Esophagus muscularis mucosa (tissue), 4 donors: ENCODE results near the gene CLK3. TPM values are rescaled to one million over a fixed set of nuclear protein-coding genes. Genes with fewer than 3 reads are reported as not detected.
"Not testable (repeated sequence)": the region's sequence is repeated elsewhere in the genome, so short reads cannot be mapped to it uniquely, and the experiment has no call there.

ENCODE experiments used
- DNase-seq: peaks from one replicate; pipeline ENCODE4 v3.0.0-alpha.2; 2017; ENCODE audit errors: extremely low spot score
- H3K27ac ChIP-seq, 4 donors: fragments of 200-600 bp; sonication (generic); replicated peaks in 1 of 4; 1 replicate in 3 of 4; 2 replicates in 1 of 4; pipeline ENCODE4 v1.5.1; 2016 to 2019; ENCODE audit warnings: mild to moderate bottlenecking in 1 of 4
- H3K27me3 ChIP-seq, 4 donors: fragments of 200-600 bp; sonication (generic); one replicate each; pipeline versions ENCODE4 v1.5.1 to v1.6.0; 2016 to 2019
- H3K36me3 ChIP-seq, 4 donors: fragments of 200-600 bp; sonication (generic); one replicate each; pipeline ENCODE4 v1.5.1; 2016 to 2019
- H3K4me1 ChIP-seq, 4 donors: fragments of 200-600 bp; sonication (generic); one replicate each; pipeline ENCODE4 v1.5.1; 2016 to 2019
- H3K4me3 ChIP-seq, 4 donors: fragments of 200-600 bp; sonication (generic); 1 replicate in 2 of 4; 2 replicates in 2 of 4; pipeline ENCODE4 v1.5.1; 2016 to 2019; ENCODE audit warnings: mild to moderate bottlenecking in 4 of 4, moderate library complexity in 1 of 4
- H3K9me3 ChIP-seq, 4 donors: fragments of 200-600 bp; sonication (generic); 1 replicate in 3 of 4; 2 replicates in 1 of 4; pipeline ENCODE4 v1.5.1; 2016 to 2019
- EP300 ChIP-seq: sonication (generic); formaldehyde crosslinking; IDR thresholded peaks from one replicate; pipeline ENCODE4 v1.6.1; 2017; ENCODE audit warnings: antibody characterized with exemption
- POLR2A ChIP-seq: fragments of 450-650 bp; IDR thresholded peaks from one replicate; pipeline ENCODE4 v1.6.1; 2017; ENCODE audit warnings: antibody characterized with exemption, moderate library complexity, mild to moderate bottlenecking, low read depth
- POLR2AphosphoS5 ChIP-seq, 2 donors: sonication (generic); formaldehyde crosslinking; IDR thresholded peaks; one replicate each; pipeline ENCODE4 v1.6.1; 2017; ENCODE audit warnings: antibody characterized with exemption in 2 of 2
- WGBS: methylation state at CpG from one replicate; pipeline ENCODE4 v1.1.5; 2018; 5-methylcytosine and 5-hydroxymethylcytosine counted together
- intact Hi-C: fragments of 100-400 bp; cut with DNase I; formaldehyde crosslinking; loops from one replicate; pipeline ENCODE4 v1.15.1; 2023
- total RNA-seq, 4 donors: library from RNA; depleted of rRNA; stranded (reverse); fragments of >200 nt; gene quantifications; one replicate each; pipeline versions ENCODE4 v1.1.0 to v1.2.1, GENCODE V29; 2016
- TF ChIP-seq, protein P1 (sequence below), 3 experiments: fragments of 200-600 bp in 2 of 3; fragments of 450-650 bp in 1 of 3; sonication (generic) in 2 of 3; IDR thresholded peaks; one replicate each; pipeline ENCODE4 v1.5.1; 2017 to 2019; ENCODE audit warnings: antibody characterized with exemption in 3 of 3, mild to moderate bottlenecking in 2 of 3, moderate library complexity in 1 of 3

CLK3 gene
- total RNA-seq, 4 donors from 2014 or later, result 74.6 to 89.8 (median 80.7) TPM

DNA sequence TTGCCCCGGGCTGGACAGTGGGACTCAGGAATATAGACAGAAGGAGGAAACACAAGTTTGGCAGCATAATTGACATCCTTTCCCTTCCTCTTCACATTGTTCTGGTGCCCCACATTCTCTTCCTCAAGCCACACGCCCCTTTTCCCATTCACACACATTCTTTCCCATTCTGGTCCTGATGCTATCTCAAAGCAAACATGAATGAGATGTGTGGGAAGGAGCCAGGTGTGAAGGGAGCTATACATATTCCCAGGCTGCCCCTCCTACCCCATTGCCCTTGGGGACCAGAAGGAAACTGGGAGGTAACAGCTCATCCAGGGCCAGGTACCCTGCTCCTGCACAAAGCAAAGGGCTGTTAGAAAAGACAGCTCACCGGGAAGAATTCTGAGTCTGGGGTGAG is 23.4 kb upstream of the CLK3 start:
- Histone ChIP-seq H3K9me3 (no peaks in the 10 kb centered on the region), H3K4me1 (peaks cover 0 to 15% (median 7%) of the 10 kb centered on the region in 4 donors), H3K4me3 (no peak overlapping the region), H3K36me3 (peaks cover 12 to 73% (median 50%) of the 10 kb centered on the region in 4 donors), H3K27ac (no peak overlapping the region), H3K27me3 (no peaks in the 10 kb centered on the region)
- intact Hi-C loops, result no loop called here
- 91% methylated on average over 3 of the region's 3 CpGs for WGBS
- DNase-seq, result no peak
- TF ChIP-seq POLR2A (no peak), POLR2AphosphoS5 (IDR thresholded peaks at IDR 0.05) (no peak), EP300 (no peak)
- TF ChIP-seq, protein P1, sequence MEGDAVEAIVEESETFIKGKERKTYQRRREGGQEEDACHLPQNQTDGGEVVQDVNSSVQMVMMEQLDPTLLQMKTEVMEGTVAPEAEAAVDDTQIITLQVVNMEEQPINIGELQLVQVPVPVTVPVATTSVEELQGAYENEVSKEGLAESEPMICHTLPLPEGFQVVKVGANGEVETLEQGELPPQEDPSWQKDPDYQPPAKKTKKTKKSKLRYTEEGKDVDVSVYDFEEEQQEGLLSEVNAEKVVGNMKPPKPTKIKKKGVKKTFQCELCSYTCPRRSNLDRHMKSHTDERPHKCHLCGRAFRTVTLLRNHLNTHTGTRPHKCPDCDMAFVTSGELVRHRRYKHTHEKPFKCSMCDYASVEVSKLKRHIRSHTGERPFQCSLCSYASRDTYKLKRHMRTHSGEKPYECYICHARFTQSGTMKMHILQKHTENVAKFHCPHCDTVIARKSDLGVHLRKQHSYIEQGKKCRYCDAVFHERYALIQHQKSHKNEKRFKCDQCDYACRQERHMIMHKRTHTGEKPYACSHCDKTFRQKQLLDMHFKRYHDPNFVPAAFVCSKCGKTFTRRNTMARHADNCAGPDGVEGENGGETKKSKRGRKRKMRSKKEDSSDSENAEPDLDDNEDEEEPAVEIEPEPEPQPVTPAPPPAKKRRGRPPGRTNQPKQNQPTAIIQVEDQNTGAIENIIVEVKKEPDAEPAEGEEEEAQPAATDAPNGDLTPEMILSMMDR (IDR thresholded peaks at IDR 0.05), result no peak

GRCh38 chr15:74593122-74593521 is 22.5 kb upstream of the CLK3 start:
- Histone ChIP-seq H3K27me3 (no peaks in the 10 kb centered on the region), H3K4me3 (no peak overlapping the region), H3K27ac (no peak overlapping the region), H3K36me3 (peaks cover 12 to 68% (median 50%) of the 10 kb centered on the region in 4 donors), H3K9me3 (no peaks in the 10 kb centered on the region), H3K4me1 (peaks cover 4 to 23% (median 11%) of the 10 kb centered on the region in 4 donors)
- intact Hi-C loops, result no loop called here
- no peak for DNase-seq
- 90% methylated on average over 1 of the region's 7 CpGs for WGBS
- TF ChIP-seq EP300 (no peak), POLR2A (no peak), POLR2AphosphoS5 (IDR thresholded peaks at IDR 0.05) (no peak)
- TF ChIP-seq, protein P1 (IDR thresholded peaks at IDR 0.05), result no peak

DNA sequence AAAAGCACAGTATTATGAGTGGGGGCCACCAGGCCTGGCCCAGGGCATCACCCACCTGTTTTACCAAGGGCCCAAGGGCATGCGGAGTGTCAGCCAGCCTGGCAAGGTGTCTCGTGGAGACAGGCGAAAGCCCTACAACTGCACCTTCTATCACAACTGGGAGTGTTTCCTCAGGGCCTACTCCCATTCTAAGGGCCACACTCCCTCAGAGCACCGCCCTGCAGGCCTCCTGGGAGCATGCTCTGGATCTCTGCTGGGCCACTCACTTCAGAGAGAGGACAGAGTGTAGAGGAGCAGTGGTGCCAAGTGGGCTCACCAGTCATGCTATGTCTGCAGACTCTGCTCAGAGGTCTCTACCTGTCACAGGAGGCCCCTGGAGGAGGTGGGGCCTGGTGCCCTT is 21.2 kb upstream of the CLK3 start:
- peaks cover 12 to 66% (median 50%) of the 10 kb centered on the region in 4 donors for H3K36me3 ChIP-seq
- no peaks in the 10 kb centered on the region for H3K27me3 ChIP-seq
- intact Hi-C loops, result no loop called here
- no peak overlapping the region for H3K27ac ChIP-seq
- H3K4me3 ChIP-seq, result no peak overlapping the region
- 100% methylated on average over 1 of the region's 4 CpGs for WGBS
- peaks cover 12 to 18% (median 16%) of the 10 kb centered on the region in 4 donors for H3K4me1 ChIP-seq
- no peak for DNase-seq
- H3K9me3 ChIP-seq, result no peaks in the 10 kb centered on the region
- TF ChIP-seq EP300, result no peak
- no peak for TF ChIP-seq POLR2A
- no peak for TF ChIP-seq POLR2AphosphoS5 (IDR thresholded peaks at IDR 0.05)

DNA sequence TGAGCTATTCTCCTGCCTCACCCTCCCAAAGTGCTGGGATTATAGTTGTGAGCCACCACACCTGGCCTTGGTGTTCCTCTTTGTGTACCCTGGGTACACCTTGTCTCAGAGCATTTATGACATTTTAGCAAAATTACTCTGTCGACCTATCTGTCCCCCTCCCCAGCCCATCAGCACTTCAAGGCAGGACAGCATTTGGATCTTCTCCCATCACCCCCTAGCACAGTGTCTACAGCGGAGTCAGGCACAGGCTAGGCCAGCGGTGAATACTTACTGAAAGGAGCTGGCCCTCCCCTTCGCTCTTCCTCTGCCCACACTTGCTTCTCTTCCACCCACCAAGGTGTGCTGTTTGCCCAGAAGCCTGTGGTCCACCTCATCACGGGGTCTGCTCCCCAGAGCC is 20.4 kb upstream of the CLK3 start:
- WGBS, result 89% methylated on average over 5 of the region's 5 CpGs
- no peak overlapping the region for H3K27ac ChIP-seq
- H3K4me3 ChIP-seq, result no peak overlapping the region
- peaks cover 19 to 25% (median 23%) of the 10 kb centered on the region in 4 donors for H3K4me1 ChIP-seq
- intact Hi-C loops, result no loop called here
- peaks cover 12 to 58% (median 45%) of the 10 kb centered on the region in 4 donors for H3K36me3 ChIP-seq
- no peaks in the 10 kb centered on the region for H3K9me3 ChIP-seq
- no peak for DNase-seq
- no peaks in the 10 kb centered on the region for H3K27me3 ChIP-seq
- TF ChIP-seq POLR2A, result no peak
- TF ChIP-seq POLR2AphosphoS5 (IDR thresholded peaks at IDR 0.05), result no peak
- TF ChIP-seq, protein P1 (IDR thresholded peaks at IDR 0.05), result no peak
- TF ChIP-seq EP300, result no peak

- intact Hi-C loops, H3K9me3 ChIP-seq, H3K27me3 ChIP-seq, H3K27ac ChIP-seq, DNase-seq, H3K4me3 ChIP-seq: not testable (repeated sequence)
- H3K36me3 ChIP-seq, result peaks cover 4 to 44% (median 31%) of the 10 kb centered on the region in 4 donors
- WGBS, result 80% methylated on average over 7 of the region's 11 CpGs
- peaks cover 25 to 32% (median 27%) of the 10 kb centered on the region in 4 donors for H3K4me1 ChIP-seq
Observed at GRCh38 chr15:74596736-74597135, 18.9 kb upstream of the CLK3 start.

DNA sequence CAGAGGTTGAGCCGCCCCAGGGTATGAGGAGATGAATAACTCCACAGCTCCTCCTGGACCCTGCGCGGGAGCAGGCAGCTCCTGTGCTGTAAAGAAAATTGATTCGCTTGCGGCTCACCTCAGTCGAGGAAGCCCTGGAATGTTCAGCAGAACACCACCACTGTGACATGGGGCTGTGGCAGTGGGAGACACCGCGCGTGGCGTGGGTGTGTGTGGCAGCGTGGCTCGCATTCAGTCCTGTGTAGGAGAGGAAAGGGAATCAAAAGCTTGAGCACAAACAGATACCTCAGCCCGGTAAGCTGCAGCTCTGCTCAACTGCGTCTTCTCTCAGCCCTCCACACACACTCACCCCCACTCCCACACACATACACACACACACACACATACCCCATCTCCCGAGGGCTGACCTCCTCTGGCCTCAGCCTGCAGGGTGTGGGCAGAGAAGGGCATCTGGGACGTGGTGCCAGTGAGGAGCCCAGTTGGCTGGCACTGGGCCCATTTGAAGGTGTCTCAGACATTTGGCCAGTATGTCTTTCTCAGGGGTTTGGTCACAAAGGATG is 18.4 kb upstream of the CLK3 start:
- 83% methylated on average over 13 of the region's 16 CpGs for WGBS
- H3K9me3 ChIP-seq, H3K4me3 ChIP-seq, H3K27ac ChIP-seq, intact Hi-C loops, DNase-seq, H3K27me3 ChIP-seq: not testable (repeated sequence)
- Histone ChIP-seq H3K4me1 (peaks cover 25 to 32% (median 27%) of the 10 kb centered on the region in 4 donors), H3K36me3 (peaks cover 0 to 39% (median 26%) of the 10 kb centered on the region in 4 donors)
